Stimulated activated CD4-positive, alpha-beta T cell treated with anti-CD3 and anti-CD28 coated beads, TNF-alpha, amount 100 ng/mL, for 4 hours (primary cell): ENCODE measurements around the gene FAM151B.

Source experiments
- DNase-seq, 3 experiments: peaks; one replicate each; pipeline ENCODE4 v3.0.0-alpha.2; 2020; ENCODE audit warnings: low read depth in 3 of 3

Gene FAM151B

DNA sequence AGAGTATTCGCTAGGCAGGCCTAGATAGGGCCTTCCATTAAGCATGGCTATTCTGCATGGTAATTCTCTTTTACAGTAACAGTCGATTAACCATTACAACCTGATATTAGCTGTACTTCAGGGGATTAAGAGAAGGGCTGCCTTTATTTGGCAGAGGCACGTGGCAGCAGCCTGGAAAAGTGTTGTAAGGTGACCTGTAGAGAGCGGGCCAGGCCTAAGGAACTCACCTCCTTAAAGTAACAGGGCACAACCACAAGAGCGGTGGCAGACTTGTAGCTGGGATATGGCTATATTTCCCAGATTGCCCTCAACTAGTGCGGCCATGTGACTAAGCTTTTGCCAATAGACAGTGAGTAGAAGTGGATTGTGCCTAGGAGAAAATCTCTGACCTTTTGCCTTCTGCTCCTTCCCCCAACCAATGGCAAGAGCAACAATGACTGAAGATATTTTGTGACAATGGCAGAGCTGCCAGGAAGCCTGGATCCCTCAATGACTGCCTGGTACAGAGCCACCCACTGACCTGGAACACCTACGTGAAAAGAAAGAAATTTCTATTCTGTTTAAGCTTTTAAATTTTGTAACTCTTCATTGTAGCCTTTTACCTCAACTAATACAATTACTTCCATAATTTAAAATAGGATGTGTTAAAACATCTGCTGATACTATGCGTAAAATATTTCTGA is 101.1 kb downstream of the FAM151B start:
- no peak for DNase-seq

DNA sequence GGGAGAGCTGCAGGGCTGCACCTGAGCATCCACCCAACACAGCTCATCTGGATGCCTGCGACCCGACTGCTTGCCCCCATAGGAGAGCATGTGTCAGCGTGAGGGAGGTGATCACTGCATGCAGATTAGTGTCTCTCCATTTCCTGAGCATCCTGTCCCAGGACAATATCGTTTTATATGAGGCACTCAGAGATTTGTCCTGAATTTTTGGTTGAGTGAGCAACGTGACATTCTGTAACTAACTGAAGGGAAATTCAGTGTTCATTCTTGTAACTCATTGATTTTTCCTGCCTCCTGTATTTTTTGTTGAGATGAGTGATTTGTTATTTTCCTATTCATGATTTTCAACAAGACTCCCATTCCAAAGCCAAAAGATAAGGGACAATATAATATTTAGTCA is 102.9 kb downstream of the FAM151B start:
- DNase-seq, result no peak

DNA sequence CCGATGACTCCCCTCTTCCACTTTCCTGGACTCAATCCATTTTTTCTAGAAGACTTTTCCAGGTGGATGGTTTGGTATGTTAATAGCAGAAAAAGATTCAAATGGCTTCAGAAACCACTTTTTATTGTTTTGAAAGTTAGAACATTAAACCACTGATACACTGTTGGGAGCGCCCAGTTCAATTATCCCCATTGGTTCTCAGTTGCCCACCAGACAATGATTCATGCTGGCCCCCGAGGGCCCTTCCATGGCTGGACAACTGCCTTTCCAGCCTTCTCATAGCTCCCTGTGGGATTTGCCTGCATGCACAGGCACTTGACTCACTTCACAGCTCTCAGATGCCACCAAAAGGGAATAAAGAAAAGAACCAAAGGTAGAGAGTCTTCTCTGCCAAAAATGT is 103.5 kb downstream of the FAM151B start:
- DNase-seq, result no peak

DNA sequence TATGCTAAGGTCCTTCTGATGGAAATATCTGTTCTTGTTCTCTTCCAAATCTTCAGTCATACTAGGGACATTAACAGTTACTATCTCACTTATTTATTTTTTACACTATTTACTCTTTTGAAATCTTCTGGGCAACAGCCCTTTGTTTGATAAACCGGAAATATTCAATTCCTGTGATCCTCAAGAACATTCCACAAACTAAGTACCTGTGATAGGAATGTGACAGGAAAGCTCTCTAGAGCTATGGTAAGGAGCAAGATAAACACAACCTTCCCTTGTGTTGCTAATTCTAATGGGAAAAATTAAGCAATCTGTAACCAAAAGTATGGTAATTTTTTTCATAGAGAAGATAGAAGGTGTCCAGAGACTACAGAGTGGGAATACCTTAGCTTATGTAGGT is 104.2 kb downstream of the FAM151B start:
- no peak for DNase-seq
